HepG2 (cell line): ENCODE results near the gene FCER1G. TPM values are rescaled to one million over a fixed set of nuclear protein-coding genes. Genes with fewer than 3 reads are reported as not detected.

Experiments used
- AKAP8 ChIP-seq: sonication (generic); formaldehyde crosslinking; IDR thresholded peaks from 2 replicates; pipeline ENCODE4 v1.5.1; 2020; ENCODE audit warnings: mild to moderate bottlenecking, missing genetic modification reagents
- NCOA5 ChIP-seq: sonication (generic); formaldehyde crosslinking; IDR thresholded peaks from 2 replicates; pipeline ENCODE4 v1.4.0; 2020; ENCODE audit warnings: missing genetic modification reagents
- RORA ChIP-seq: sonication (generic); formaldehyde crosslinking; IDR thresholded peaks from 2 replicates; pipeline ENCODE4 v1.5.0; 2020; ENCODE audit warnings: mild to moderate bottlenecking, missing genetic modification reagents, moderate library complexity
- SP140L ChIP-seq: sonication (generic); formaldehyde crosslinking; IDR thresholded peaks from 2 replicates; pipeline ENCODE4 v1.4.0; 2020; ENCODE audit warnings: missing genetic modification reagents, borderline replicate concordance
- ZFP1 ChIP-seq: IDR thresholded peaks from 2 replicates; pipeline ENCODE4 v1.6.1; 2016
- ZFP37 ChIP-seq: sonication (generic); formaldehyde crosslinking; IDR thresholded peaks from 2 replicates; pipeline ENCODE4 v1.4.0; 2020; ENCODE audit warnings: missing genetic modification reagents, borderline replicate concordance
- ZMYM4 ChIP-seq: sonication (generic); formaldehyde crosslinking; IDR thresholded peaks from 2 replicates; pipeline ENCODE4 v1.8.1; 2023; ENCODE audit warnings: mild to moderate bottlenecking, missing genetic modification reagents
- ZNF326 ChIP-seq: sonication (generic); formaldehyde crosslinking; IDR thresholded peaks from 2 replicates; pipeline ENCODE4 v1.4.0; 2020; ENCODE audit warnings: missing genetic modification reagents, borderline replicate concordance
- ZNF367 ChIP-seq: sonication (generic); formaldehyde crosslinking; IDR thresholded peaks from 2 replicates; pipeline ENCODE4 v1.4.0; 2020; ENCODE audit warnings: missing genetic modification reagents, borderline replicate concordance
- ZNF607 ChIP-seq: sonication (generic); formaldehyde crosslinking; IDR thresholded peaks from 2 replicates; pipeline ENCODE4 v1.5.1; 2020; ENCODE audit warnings: missing genetic modification reagents, mild to moderate bottlenecking, borderline replicate concordance
- ZNF746 ChIP-seq: sonication (generic); formaldehyde crosslinking; IDR thresholded peaks from 2 replicates; pipeline ENCODE4 v1.8.0; 2022; ENCODE audit warnings: mild to moderate bottlenecking, missing genetic modification reagents
- ZSCAN30 ChIP-seq: sonication (generic); formaldehyde crosslinking; IDR thresholded peaks from 2 replicates; pipeline ENCODE4 v1.5.0; 2020; ENCODE audit warnings: mild to moderate bottlenecking, missing genetic modification reagents
- polyA plus RNA-seq, 8 experiments: library from polyadenylated mRNA; depleted of rRNA in 3 of 8; stranded (reverse) in 7 of 8; unstranded in 1 of 8; fragments of >200 nt; fragmentation: Illumina TruSeq in 4 of 8; extraction: Trizol in 4 of 8; gene quantifications; 2 replicates each; pipeline versions ENCODE4 v1.2.1 to v1.2.3, GENCODE V29; 2011 to 2016; ENCODE audit warnings: low read depth in 4 of 8, missing spikeins in 1 of 8, mixed read lengths in 1 of 8; ENCODE audit not compliant: insufficient read depth in 1 of 8
- total RNA-seq, 5 experiments: library from RNA; depleted of rRNA; stranded (reverse); fragments of >200 nt; fragmentation: Illumina TruSeq; extraction: Trizol; gene quantifications; 2 replicates each; pipeline ENCODE4 v1.2.3, GENCODE V29; 2016; ENCODE audit warnings: low read depth in 1 of 5
- TF ChIP-seq, protein P1 (sequence below): IDR thresholded peaks from 2 replicates; pipeline ENCODE4 v1.6.1; 2012; ENCODE audit warnings: low read length, improper control_type of control experiment
- TF ChIP-seq, protein P2 (sequence below): sonication (generic); formaldehyde crosslinking; IDR thresholded peaks from 2 replicates; pipeline ENCODE4 v1.5.0; 2020; ENCODE audit warnings: missing genetic modification reagents, mild to moderate bottlenecking, borderline replicate concordance
- TF ChIP-seq, protein P3 (sequence below): sonication (generic); formaldehyde crosslinking; IDR thresholded peaks from 2 replicates; pipeline ENCODE4 v1.5.1; 2020; ENCODE audit warnings: mild to moderate bottlenecking, missing genetic modification reagents, moderate library complexity
- TF ChIP-seq, protein P4 (sequence below), 2 experiments: sonication (generic) in 1 of 2; formaldehyde crosslinking in 1 of 2; IDR thresholded peaks; 2 replicates each; pipeline versions ENCODE4 v1.4.0 to v1.6.1; 2018 to 2020; ENCODE audit warnings: missing genetic modification reagents in 2 of 2, borderline replicate concordance in 1 of 2, low read depth in 1 of 2, mild to moderate bottlenecking in 1 of 2, missing biosample characterization in 1 of 2
- TF ChIP-seq, protein P5 (sequence below): IDR thresholded peaks from 2 replicates; pipeline ENCODE4 v1.6.1; 2016; ENCODE audit warnings: low read depth, control low read depth

FCER1G gene
- total and polyA plus RNA-seq, 2 of the 13 experiments (the other 11 are each of a cell fraction or from before 2014, with no cell fraction given), result 1.3 to 6.4 TPM

DNA sequence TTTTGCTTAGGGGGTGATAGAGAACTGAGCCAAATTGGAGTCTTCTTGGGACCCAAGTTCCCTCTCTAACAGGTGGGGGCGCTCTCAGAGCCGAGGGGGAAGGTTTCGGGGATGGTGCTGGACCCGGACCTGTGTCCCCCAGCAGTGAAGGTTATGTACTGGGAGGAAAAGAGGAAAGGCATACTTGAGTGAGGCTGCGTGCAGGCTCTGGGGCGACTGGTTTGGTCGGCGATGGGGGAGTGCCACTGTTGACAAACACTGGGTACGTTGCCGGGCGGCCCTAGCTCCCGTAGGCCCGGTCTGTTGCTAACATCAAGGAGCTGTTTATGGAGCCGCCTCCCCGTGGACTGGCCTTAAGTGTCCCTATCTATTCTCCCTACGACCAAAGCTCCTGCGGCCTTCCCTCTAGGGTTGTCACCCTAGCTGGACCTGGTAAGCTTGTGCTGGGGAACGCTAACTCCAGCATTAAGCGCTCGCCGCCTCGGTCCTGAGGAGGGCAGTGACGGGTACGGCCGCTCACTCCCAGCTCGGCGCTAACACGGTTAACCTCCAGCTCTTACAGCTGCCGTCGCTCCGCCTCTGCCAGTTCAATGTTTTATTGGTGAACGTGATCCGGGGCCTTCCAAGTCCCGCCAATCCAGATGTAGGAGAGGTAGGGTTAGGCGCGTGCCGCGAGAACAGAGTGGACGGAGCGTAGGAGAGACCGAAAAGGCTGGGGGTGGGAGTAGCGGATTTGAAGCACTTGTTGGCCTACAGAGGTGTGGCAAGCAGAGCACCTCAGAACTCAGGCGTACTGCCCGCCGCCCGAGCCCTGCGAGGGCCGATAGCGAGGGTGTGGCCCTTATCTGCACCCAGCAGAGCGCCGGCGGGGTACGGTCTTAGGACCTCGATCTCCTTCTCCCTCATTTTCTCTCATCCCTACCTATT lies 49.1 kb upstream of the FCER1G start, which contains the start of gene PPOX (continued):
- TF ChIP-seq, protein P1, sequence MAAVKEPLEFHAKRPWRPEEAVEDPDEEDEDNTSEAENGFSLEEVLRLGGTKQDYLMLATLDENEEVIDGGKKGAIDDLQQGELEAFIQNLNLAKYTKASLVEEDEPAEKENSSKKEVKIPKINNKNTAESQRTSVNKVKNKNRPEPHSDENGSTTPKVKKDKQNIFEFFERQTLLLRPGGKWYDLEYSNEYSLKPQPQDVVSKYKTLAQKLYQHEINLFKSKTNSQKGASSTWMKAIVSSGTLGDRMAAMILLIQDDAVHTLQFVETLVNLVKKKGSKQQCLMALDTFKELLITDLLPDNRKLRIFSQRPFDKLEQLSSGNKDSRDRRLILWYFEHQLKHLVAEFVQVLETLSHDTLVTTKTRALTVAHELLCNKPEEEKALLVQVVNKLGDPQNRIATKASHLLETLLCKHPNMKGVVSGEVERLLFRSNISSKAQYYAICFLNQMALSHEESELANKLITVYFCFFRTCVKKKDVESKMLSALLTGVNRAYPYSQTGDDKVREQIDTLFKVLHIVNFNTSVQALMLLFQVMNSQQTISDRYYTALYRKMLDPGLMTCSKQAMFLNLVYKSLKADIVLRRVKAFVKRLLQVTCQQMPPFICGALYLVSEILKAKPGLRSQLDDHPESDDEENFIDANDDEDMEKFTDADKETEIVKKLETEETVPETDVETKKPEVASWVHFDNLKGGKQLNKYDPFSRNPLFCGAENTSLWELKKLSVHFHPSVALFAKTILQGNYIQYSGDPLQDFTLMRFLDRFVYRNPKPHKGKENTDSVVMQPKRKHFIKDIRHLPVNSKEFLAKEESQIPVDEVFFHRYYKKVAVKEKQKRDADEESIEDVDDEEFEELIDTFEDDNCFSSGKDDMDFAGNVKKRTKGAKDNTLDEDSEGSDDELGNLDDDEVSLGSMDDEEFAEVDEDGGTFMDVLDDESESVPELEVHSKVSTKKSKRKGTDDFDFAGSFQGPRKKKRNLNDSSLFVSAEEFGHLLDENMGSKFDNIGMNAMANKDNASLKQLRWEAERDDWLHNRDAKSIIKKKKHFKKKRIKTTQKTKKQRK, result no peak
- TF ChIP-seq, protein P2, sequence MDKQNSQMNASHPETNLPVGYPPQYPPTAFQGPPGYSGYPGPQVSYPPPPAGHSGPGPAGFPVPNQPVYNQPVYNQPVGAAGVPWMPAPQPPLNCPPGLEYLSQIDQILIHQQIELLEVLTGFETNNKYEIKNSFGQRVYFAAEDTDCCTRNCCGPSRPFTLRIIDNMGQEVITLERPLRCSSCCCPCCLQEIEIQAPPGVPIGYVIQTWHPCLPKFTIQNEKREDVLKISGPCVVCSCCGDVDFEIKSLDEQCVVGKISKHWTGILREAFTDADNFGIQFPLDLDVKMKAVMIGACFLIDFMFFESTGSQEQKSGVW, result no peak
- no peak for TF ChIP-seq NCOA5
- TF ChIP-seq ZFP37 (CRISPR knock-in tag), result peak; percentile 9; the same call in 1 of the 2 replicates
- TF ChIP-seq, protein P3, sequence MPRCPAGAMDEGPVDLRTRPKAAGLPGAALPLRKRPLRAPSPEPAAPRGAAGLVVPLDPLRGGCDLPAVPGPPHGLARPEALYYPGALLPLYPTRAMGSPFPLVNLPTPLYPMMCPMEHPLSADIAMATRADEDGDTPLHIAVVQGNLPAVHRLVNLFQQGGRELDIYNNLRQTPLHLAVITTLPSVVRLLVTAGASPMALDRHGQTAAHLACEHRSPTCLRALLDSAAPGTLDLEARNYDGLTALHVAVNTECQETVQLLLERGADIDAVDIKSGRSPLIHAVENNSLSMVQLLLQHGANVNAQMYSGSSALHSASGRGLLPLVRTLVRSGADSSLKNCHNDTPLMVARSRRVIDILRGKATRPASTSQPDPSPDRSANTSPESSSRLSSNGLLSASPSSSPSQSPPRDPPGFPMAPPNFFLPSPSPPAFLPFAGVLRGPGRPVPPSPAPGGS (CRISPR knock-in tag), result peak; percentile 38; the same call in 1 of the 2 replicates
- no peak for TF ChIP-seq ZNF367
- no peak for TF ChIP-seq SP140L (CRISPR knock-in tag)
- TF ChIP-seq ZNF607 (CRISPR knock-in tag), result peak; percentile 66; the same call in 1 of the 2 replicates
- TF ChIP-seq AKAP8 (CRISPR knock-in tag), result no peak
- TF ChIP-seq ZFP1 (CRISPR knock-in tag), result peak; percentile 48; the same call in 1 of the 2 replicates
- TF ChIP-seq ZNF746 (CRISPR knock-in tag), result 0 out of 2 replicates have a peak, but pooled peaks have one; percentile 43
- no peak for TF ChIP-seq RORA (CRISPR knock-in tag)
- TF ChIP-seq, protein P4, sequence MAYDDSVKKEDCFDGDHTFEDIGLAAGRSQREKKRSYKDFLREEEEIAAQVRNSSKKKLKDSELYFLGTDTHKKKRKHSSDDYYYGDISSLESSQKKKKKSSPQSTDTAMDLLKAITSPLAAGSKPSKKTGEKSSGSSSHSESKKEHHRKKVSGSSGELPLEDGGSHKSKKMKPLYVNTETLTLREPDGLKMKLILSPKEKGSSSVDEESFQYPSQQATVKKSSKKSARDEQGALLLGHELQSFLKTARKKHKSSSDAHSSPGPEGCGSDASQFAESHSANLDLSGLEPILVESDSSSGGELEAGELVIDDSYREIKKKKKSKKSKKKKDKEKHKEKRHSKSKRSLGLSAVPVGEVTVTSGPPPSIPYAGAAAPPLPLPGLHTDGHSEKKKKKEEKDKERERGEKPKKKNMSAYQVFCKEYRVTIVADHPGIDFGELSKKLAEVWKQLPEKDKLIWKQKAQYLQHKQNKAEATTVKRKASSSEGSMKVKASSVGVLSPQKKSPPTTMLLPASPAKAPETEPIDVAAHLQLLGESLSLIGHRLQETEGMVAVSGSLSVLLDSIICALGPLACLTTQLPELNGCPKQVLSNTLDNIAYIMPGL (CRISPR knock-in tag; IDR thresholded peaks at IDR 0.05; ENCODE audit: borderline replicate concordance in 1 of 2, low read depth in 1 of 2), result peak; percentile 84 to 89
- no peak for TF ChIP-seq ZSCAN30 (CRISPR knock-in tag)
- TF ChIP-seq ZNF326, result no peak
- peak; percentile 92 for TF ChIP-seq ZMYM4 (CRISPR knock-in tag)
- TF ChIP-seq, protein P5, sequence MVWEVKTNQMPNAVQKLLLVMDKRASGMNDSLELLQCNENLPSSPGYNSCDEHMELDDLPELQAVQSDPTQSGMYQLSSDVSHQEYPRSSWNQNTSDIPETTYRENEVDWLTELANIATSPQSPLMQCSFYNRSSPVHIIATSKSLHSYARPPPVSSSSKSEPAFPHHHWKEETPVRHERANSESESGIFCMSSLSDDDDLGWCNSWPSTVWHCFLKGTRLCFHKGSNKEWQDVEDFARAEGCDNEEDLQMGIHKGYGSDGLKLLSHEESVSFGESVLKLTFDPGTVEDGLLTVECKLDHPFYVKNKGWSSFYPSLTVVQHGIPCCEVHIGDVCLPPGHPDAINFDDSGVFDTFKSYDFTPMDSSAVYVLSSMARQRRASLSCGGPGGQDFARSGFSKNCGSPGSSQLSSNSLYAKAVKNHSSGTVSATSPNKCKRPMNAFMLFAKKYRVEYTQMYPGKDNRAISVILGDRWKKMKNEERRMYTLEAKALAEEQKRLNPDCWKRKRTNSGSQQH (CRISPR knock-in tag), result peak; percentile 48; the same call in 1 of the 2 replicates
